ENCODE results near the gene SH3BP5.

- TF ChIP-seq, protein P1, sequence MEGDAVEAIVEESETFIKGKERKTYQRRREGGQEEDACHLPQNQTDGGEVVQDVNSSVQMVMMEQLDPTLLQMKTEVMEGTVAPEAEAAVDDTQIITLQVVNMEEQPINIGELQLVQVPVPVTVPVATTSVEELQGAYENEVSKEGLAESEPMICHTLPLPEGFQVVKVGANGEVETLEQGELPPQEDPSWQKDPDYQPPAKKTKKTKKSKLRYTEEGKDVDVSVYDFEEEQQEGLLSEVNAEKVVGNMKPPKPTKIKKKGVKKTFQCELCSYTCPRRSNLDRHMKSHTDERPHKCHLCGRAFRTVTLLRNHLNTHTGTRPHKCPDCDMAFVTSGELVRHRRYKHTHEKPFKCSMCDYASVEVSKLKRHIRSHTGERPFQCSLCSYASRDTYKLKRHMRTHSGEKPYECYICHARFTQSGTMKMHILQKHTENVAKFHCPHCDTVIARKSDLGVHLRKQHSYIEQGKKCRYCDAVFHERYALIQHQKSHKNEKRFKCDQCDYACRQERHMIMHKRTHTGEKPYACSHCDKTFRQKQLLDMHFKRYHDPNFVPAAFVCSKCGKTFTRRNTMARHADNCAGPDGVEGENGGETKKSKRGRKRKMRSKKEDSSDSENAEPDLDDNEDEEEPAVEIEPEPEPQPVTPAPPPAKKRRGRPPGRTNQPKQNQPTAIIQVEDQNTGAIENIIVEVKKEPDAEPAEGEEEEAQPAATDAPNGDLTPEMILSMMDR (IDR thresholded peaks at IDR 0.05; ENCODE audit: poor library complexity): peak; percentile 60
- TF ChIP-seq EZH2 (IDR thresholded peaks at IDR 0.05; ENCODE audit: borderline replicate concordance): no peak
These were observed at the start of gene SH3BP5 for GRCh38 chr3:15332405-15333098.

Data from hepatocyte (in vitro differentiated cells).